ENCODE data around the gene VAMP1. TPM values are rescaled to one million over a fixed set of nuclear protein-coding genes. Genes with fewer than 3 reads are reported as not detected.

The VAMP1 gene
- total and polyA plus RNA-seq, 2 donors (not counting 3 experiments of a cell fraction or from before 2014, with no cell fraction given) = 7.0 to 9.0 TPM

GRCh38 chr12:6442836-6443235 is 27.6 kb downstream of the VAMP1 start:
- CTCF ChIA-PET = interaction anchor here (0.9 to 1.4 kb wide), 3 partner anchors 8 to 23 kb away, joined by 4 to 5 read pairs (median 4); no protein-coding TSS in a partner anchor
- no peak for FAIRE-seq

GRCh38 chr12:6440391-6440790 is 30.1 kb downstream of the VAMP1 start:
- Histone ChIP-seq H3K9me1 (replicated peaks; ENCODE audit: control insufficient read depth, extremely low read depth, insufficient read depth, low read length) (no peaks in the 10 kb centered on the region), H3K36me3 (ENCODE audit: control insufficient read depth in 2 of 2, extremely low read depth in 1 of 2, insufficient read depth in 2 of 2, low read length in 2 of 2) (no peaks in the 10 kb centered on the region), H4K20me1 (replicated peaks; ENCODE audit: control insufficient read depth, extremely low read depth, insufficient read depth, low read length) (no peaks in the 10 kb centered on the region), H2AFZ (ENCODE audit: low read depth, low read length) (no peak overlapping the region), H3K27me3 (ENCODE audit: control insufficient read depth in 2 of 2, insufficient read depth in 2 of 2, low read length in 2 of 2) (no peaks in the 10 kb centered on the region), H3K9ac (replicated peaks; ENCODE audit: extremely low read depth, insufficient read depth, low read length) (no peak overlapping the region), H3K4me3 (replicated peaks in 1 of 3; ENCODE audit: insufficient read depth in 1 of 3, low read depth in 1 of 3, low read length in 3 of 3) (no peak overlapping the region), H3K4me1 (ENCODE audit: control insufficient read depth, extremely low read depth, insufficient read depth, low read length) (no peaks in the 10 kb centered on the region), H3K79me2 (ENCODE audit: control insufficient read depth, insufficient read depth, low read length) (no peaks in the 10 kb centered on the region), H3K4me2 (ENCODE audit: insufficient read depth, low read length) (no peak overlapping the region), H3K27ac (ENCODE audit: insufficient read depth, low read depth, low read length) (no peak overlapping the region), H3K9me3 (replicated peaks; ENCODE audit: control insufficient read depth, insufficient read depth, low read length) (no peaks in the 10 kb centered on the region)
- no peak for DNase-seq (ENCODE audit: low read depth, low spot score)
- CTCF ChIA-PET = interaction anchor here (0.8 to 2.6 kb wide), 3 partner anchors 16 to 25 kb away, joined by 3 to 8 read pairs (median 8); no protein-coding TSS in a partner anchor
- POLR2A ChIA-PET = no interaction called here
- no peak for TF ChIP-seq POLR2AphosphoS5 (IDR thresholded peaks at IDR 0.05; ENCODE audit: insufficient read depth, low read depth, low read length)
- intact Hi-C loops (cut with micrococcal nuclease) (no loop called here), dilution Hi-C loops (cut with MboI; ENCODE audit: extremely low pct_ligation_motif_present, low sequenced_read_pairs) (no loop called here)
- no peak for FAIRE-seq
- no TSS peak for BruUV-seq (replicated peaks)

More at GRCh38 chr12:6442836-6443235, 27.6 kb downstream of the VAMP1 start:
- dilution Hi-C loops (cut with MboI; ENCODE audit: extremely low pct_ligation_motif_present, low sequenced_read_pairs) = no loop called here
- Histone ChIP-seq H3K9me3 (replicated peaks; ENCODE audit: control insufficient read depth, insufficient read depth, low read length) (no peaks in the 10 kb centered on the region), H3K4me1 (ENCODE audit: control insufficient read depth, extremely low read depth, insufficient read depth, low read length) (no peaks in the 10 kb centered on the region), H3K27me3 (ENCODE audit: control insufficient read depth in 2 of 2, insufficient read depth in 2 of 2, low read length in 2 of 2) (no peaks in the 10 kb centered on the region), H3K9me1 (replicated peaks; ENCODE audit: control insufficient read depth, extremely low read depth, insufficient read depth, low read length) (no peaks in the 10 kb centered on the region), H3K4me3 (replicated peaks in 1 of 3; ENCODE audit: insufficient read depth in 1 of 3, low read depth in 1 of 3, low read length in 3 of 3) (no peak overlapping the region), H3K27ac (ENCODE audit: insufficient read depth, low read depth, low read length) (no peak overlapping the region), H3K9ac (replicated peaks; ENCODE audit: extremely low read depth, insufficient read depth, low read length) (no peak overlapping the region), H3K36me3 (ENCODE audit: control insufficient read depth in 2 of 2, extremely low read depth in 1 of 2, insufficient read depth in 2 of 2, low read length in 2 of 2) (no peaks in the 10 kb centered on the region), H3K79me2 (ENCODE audit: control insufficient read depth, insufficient read depth, low read length) (no peaks in the 10 kb centered on the region), H3K4me2 (ENCODE audit: insufficient read depth, low read length) (no peak overlapping the region), H4K20me1 (replicated peaks; ENCODE audit: control insufficient read depth, extremely low read depth, insufficient read depth, low read length) (no peaks in the 10 kb centered on the region), H2AFZ (ENCODE audit: low read depth, low read length) (no peak overlapping the region)
- POLR2A ChIA-PET = interaction anchor here (0.5 kb wide), 1 partner anchor 103 kb away, joined by 5 read pairs; no protein-coding TSS in a partner anchor
- BruUV-seq (replicated peaks) = no TSS peak
- DNase-seq (ENCODE audit: low read depth, low spot score) = no peak
- intact Hi-C loops (cut with micrococcal nuclease) = no loop called here
- no peak for TF ChIP-seq MYC (IDR thresholded peaks at IDR 0.05; ENCODE audit: low read depth, low read length)
- no peak for TF ChIP-seq EZH2 (IDR thresholded peaks at IDR 0.05; ENCODE audit: borderline replicate concordance, low read depth, low read length, severe bottlenecking)
- no peak for TF ChIP-seq FOS (IDR thresholded peaks at IDR 0.05; ENCODE audit: borderline replicate concordance, insufficient read depth, low read length)
- no peak for TF ChIP-seq GATA2 (IDR thresholded peaks at IDR 0.05; ENCODE audit: insufficient read depth, insufficient read length, low read depth, low read length)
- TF ChIP-seq POLR2AphosphoS5 (IDR thresholded peaks at IDR 0.05; ENCODE audit: insufficient read depth, low read depth, low read length) = no peak

All from endothelial cell of umbilical vein (primary cell).